KMS-11 (cell line): ENCODE results near the gene PRPF18.

Experiments used
- H2AFZ ChIP-seq: fragments of 200-600 bp; sonication (generic); 2 replicates; pipeline ENCODE4 v1.6.1; 2016; ENCODE audit warnings: antibody characterized with exemption, mixed run types, low read depth
- H3K27ac ChIP-seq: fragments of 200-600 bp; sonication (generic); 2 replicates; pipeline ENCODE4 v1.6.1; 2016; ENCODE audit warnings: mild to moderate bottlenecking, mixed run types
- H3K27me3 ChIP-seq: fragments of 200-600 bp; sonication (generic); 2 replicates; pipeline ENCODE4 v1.6.1; 2017; ENCODE audit warnings: mild to moderate bottlenecking, low read depth, mixed run types, moderate library complexity; ENCODE audit not compliant: insufficient read depth
- H3K36me3 ChIP-seq: fragments of 200-600 bp; sonication (generic); 2 replicates; pipeline ENCODE4 v1.6.1; 2017; ENCODE audit warnings: mild to moderate bottlenecking, mixed run types; ENCODE audit not compliant: insufficient read depth
- H3K4me1 ChIP-seq: fragments of 200-600 bp; sonication (generic); 2 replicates; pipeline ENCODE4 v1.6.1; 2016; ENCODE audit warnings: mild to moderate bottlenecking, low read depth, mixed run types; ENCODE audit not compliant: poor library complexity, severe bottlenecking
- H3K4me2 ChIP-seq: fragments of 200-600 bp; sonication (generic); 2 replicates; pipeline ENCODE4 v1.7.0; 2016; ENCODE audit warnings: mild to moderate bottlenecking, mixed run types
- H3K4me3 ChIP-seq: fragments of 200-600 bp; sonication (generic); IDR thresholded peaks from 2 replicates; pipeline ENCODE4 v1.6.1; 2017; ENCODE audit warnings: low read depth, low read length, mixed read lengths; ENCODE audit not compliant: insufficient read depth
- H3K79me2 ChIP-seq: fragments of 200-600 bp; sonication (generic); 2 replicates; pipeline ENCODE4 v1.6.1; 2016; ENCODE audit warnings: low read depth, mixed run types; ENCODE audit not compliant: insufficient read depth
- H3K9ac ChIP-seq: fragments of 200-600 bp; sonication (generic); 2 replicates; pipeline ENCODE4 v1.6.1; 2016; ENCODE audit warnings: mild to moderate bottlenecking, mixed run types
- H4K20me1 ChIP-seq: fragments of 200-600 bp; sonication (generic); 2 replicates; pipeline ENCODE4 v1.6.1; 2016; ENCODE audit warnings: mild to moderate bottlenecking, mixed run types; ENCODE audit not compliant: insufficient read depth
- TF ChIP-seq, protein P1 (sequence below): fragments of 200-600 bp; sonication (generic); conservative IDR thresholded peaks from 2 replicates; pipeline ENCODE4 v1.6.1; 2017; ENCODE audit warnings: low read depth, mild to moderate bottlenecking, antibody characterized with exemption, low read length, moderate library complexity, mixed read lengths

PRPF18 gene

DNA sequence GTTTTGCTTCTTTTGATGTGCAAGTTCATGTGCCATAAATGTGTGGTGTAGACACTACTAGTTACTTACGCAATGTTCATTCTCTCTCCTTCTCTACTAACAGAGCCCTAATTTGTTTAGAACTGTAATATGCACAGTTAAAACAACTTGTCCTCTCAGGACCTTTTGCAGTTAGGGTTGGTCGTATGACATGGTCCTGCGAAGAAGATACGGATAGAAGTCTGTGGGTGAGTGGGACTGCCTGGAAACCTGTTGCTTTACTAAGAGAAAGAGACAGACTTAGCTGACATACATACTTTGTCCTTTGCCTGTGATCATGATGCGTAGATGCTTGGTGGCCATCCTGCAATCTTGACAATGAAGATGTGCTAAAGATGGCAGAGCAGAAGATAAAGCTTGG is 51.1 kb downstream of the PRPF18 start:
- TF ChIP-seq, protein P1, sequence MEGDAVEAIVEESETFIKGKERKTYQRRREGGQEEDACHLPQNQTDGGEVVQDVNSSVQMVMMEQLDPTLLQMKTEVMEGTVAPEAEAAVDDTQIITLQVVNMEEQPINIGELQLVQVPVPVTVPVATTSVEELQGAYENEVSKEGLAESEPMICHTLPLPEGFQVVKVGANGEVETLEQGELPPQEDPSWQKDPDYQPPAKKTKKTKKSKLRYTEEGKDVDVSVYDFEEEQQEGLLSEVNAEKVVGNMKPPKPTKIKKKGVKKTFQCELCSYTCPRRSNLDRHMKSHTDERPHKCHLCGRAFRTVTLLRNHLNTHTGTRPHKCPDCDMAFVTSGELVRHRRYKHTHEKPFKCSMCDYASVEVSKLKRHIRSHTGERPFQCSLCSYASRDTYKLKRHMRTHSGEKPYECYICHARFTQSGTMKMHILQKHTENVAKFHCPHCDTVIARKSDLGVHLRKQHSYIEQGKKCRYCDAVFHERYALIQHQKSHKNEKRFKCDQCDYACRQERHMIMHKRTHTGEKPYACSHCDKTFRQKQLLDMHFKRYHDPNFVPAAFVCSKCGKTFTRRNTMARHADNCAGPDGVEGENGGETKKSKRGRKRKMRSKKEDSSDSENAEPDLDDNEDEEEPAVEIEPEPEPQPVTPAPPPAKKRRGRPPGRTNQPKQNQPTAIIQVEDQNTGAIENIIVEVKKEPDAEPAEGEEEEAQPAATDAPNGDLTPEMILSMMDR = no peak
- H3K79me2 ChIP-seq = no peaks in the 10 kb centered on the region
- H3K4me3 ChIP-seq = no peak overlapping the region
- no peak overlapping the region for H3K27ac ChIP-seq
- H3K27me3 ChIP-seq = no peaks in the 10 kb centered on the region
- no peaks in the 10 kb centered on the region for H4K20me1 ChIP-seq
- no peak overlapping the region for H3K9ac ChIP-seq
- H2AFZ ChIP-seq = no peak overlapping the region
- H3K4me1 ChIP-seq = no peaks in the 10 kb centered on the region
- H3K36me3 ChIP-seq = no peaks in the 10 kb centered on the region
- no peak overlapping the region for H3K4me2 ChIP-seq

DNA sequence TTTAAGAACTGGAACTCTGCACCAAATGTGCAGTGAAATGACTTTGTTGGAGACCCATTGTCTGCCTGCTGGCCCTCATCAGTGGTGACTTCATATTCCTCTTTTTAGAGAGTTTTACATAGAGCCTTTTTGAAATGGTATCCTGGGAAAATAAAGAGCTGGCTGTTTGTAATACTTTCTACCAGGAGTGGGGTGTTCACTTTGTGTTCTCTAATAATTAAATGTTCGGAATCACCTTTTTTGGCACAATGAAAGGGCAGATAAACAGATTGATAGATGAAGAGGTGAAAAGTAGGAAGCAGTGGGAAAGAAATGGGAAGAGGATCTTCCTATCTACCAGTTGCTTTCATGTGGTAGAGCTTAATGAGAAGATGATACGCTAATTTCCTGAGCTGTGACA is 55.5 kb downstream of the PRPF18 start:
- H2AFZ ChIP-seq = no peak overlapping the region
- H3K9ac ChIP-seq = no peak overlapping the region
- no peaks in the 10 kb centered on the region for H4K20me1 ChIP-seq
- no peaks in the 10 kb centered on the region for H3K4me1 ChIP-seq
- no peak overlapping the region for H3K27ac ChIP-seq
- H3K4me3 ChIP-seq = no peak overlapping the region
- H3K4me2 ChIP-seq = no peak overlapping the region
- H3K27me3 ChIP-seq = no peaks in the 10 kb centered on the region
- TF ChIP-seq, protein P1 = no peak
- H3K36me3 ChIP-seq = no peaks in the 10 kb centered on the region
- H3K79me2 ChIP-seq = no peaks in the 10 kb centered on the region

DNA sequence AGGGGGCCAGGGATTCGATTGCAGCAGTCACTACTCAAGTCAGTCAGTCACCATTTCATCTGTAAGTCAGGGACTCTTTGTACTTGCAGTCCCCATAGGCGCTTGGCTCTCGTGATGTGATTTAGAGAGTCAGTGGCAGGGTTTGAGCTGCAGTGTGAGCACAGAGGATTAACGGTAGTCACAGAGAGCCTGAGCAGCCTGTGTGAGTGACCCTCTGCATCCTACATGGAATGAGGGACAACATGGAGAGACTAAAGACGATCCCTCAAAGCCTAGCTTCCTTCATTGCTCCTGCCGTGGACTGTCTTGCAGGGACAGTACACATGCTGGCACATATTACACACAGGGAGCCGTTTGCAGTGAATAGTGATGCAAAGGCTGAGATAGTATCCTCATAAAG is 56.3 kb downstream of the PRPF18 start:
- Histone ChIP-seq H3K36me3 (no peaks in the 10 kb centered on the region), H3K79me2 (no peaks in the 10 kb centered on the region), H3K4me3 (no peak overlapping the region), H3K27me3 (no peaks in the 10 kb centered on the region), H3K4me1 (no peaks in the 10 kb centered on the region), H3K4me2 (no peak overlapping the region), H4K20me1 (no peaks in the 10 kb centered on the region), H2AFZ (no peak overlapping the region), H3K9ac (no peak overlapping the region), H3K27ac (no peak overlapping the region)
- TF ChIP-seq, protein P1 = no peak

DNA sequence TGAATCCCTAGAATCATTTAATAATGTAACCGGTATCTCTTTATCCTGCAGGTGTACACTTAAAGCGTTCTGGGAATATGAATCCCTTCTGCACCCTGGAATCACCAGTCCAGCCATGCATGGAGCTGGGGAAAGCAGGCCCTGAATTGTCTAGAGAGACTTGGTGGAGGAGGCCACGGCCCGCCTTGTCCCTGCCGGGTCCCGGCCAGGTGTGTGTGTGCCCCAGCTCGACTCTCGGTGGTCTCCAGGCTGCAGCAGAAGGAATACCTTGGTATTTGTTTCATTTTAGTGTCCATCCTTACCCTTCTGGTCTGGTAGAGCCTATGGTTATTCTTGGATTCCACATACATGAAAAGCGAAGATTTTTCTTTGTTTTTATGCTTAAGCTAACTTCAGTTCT is 58.1 kb downstream of the PRPF18 start:
- TF ChIP-seq, protein P1 = no peak
- no peak overlapping the region for H3K4me3 ChIP-seq

More for the DNA sequence above, 58.1 kb downstream of the PRPF18 start:
- H3K4me2 ChIP-seq = no peak overlapping the region
- no peaks in the 10 kb centered on the region for H3K36me3 ChIP-seq
- no peak overlapping the region for H2AFZ ChIP-seq
- no peaks in the 10 kb centered on the region for H3K4me1 ChIP-seq
- H3K27ac ChIP-seq = no peak overlapping the region
- no peaks in the 10 kb centered on the region for H3K27me3 ChIP-seq
- H4K20me1 ChIP-seq = no peaks in the 10 kb centered on the region
- H3K9ac ChIP-seq = no peak overlapping the region
- no peaks in the 10 kb centered on the region for H3K79me2 ChIP-seq
